IPS-NIHi11 (cell line): ENCODE results near the gene RPL23.

ENCODE experiments used
- DNase-seq: peaks from one replicate; pipeline ENCODE4 v3.0.0; 2012; ENCODE audit warnings: mixed read lengths, low spot score

Gene RPL23

GRCh38 chr17:38853292-38854219 is at the start of gene RPL23:
Gene RPL23 (minus strand): TSS chr17:38853721. CDS start chr17:38853710, 11 bp downstream.
- DNase-seq, result peak; percentile 89

- DNase-seq, result no peak
These were observed 47.6 kb upstream of the RPL23 start for GRCh38 chr17:38900978-38901656.

- DNase-seq, result no peak
These were observed 45.9 kb upstream of the RPL23 start for GRCh38 chr17:38899421-38899820.

GRCh38 chr17:38898812-38899348 is 45.4 kb upstream of the RPL23 start:
- no peak for DNase-seq

- DNase-seq, result no peak
These were observed 44.8 kb upstream of the RPL23 start for GRCh38 chr17:38898291-38898679.

- DNase-seq, result no peak
These were observed 44.3 kb upstream of the RPL23 start for GRCh38 chr17:38897671-38898290.

- no peak for DNase-seq
These were observed 43.7 kb upstream of the RPL23 start for GRCh38 chr17:38897176-38897575.

GRCh38 chr17:38896346-38896954 is 42.9 kb upstream of the RPL23 start:
- DNase-seq, result no peak

- DNase-seq, result no peak
These were observed 40.8 kb upstream of the RPL23 start for GRCh38 chr17:38894276-38894675.

- DNase-seq, result no peak
These were observed 40.1 kb upstream of the RPL23 start for GRCh38 chr17:38893607-38894006.

- DNase-seq, result no peak
These were observed 39.6 kb upstream of the RPL23 start for GRCh38 chr17:38893113-38893512.

GRCh38 chr17:38892620-38893019 is 39.1 kb upstream of the RPL23 start:
- no peak for DNase-seq

- DNase-seq, result no peak
These were observed 38.6 kb upstream of the RPL23 start for GRCh38 chr17:38892083-38892482.

- DNase-seq, result no peak
These were observed 37.9 kb upstream of the RPL23 start for GRCh38 chr17:38891441-38891840.

- no peak for DNase-seq
These were observed 36.9 kb upstream of the RPL23 start for GRCh38 chr17:38890410-38890746.

GRCh38 chr17:38889745-38890409 is 36.4 kb upstream of the RPL23 start:
- no peak for DNase-seq

GRCh38 chr17:38888842-38889241 is 35.3 kb upstream of the RPL23 start:
- DNase-seq, result no peak

GRCh38 chr17:38886643-38887010 is 33.1 kb upstream of the RPL23 start:
- DNase-seq, result no peak

GRCh38 chr17:38885728-38886642 is 32.5 kb upstream of the RPL23 start:
- DNase-seq, result peak; percentile 69

- DNase-seq, result no peak
These were observed 31.7 kb upstream of the RPL23 start for GRCh38 chr17:38885044-38885727.
